Measurements from ENCODE around the gene SDK2.

The SDK2 gene

DNA sequence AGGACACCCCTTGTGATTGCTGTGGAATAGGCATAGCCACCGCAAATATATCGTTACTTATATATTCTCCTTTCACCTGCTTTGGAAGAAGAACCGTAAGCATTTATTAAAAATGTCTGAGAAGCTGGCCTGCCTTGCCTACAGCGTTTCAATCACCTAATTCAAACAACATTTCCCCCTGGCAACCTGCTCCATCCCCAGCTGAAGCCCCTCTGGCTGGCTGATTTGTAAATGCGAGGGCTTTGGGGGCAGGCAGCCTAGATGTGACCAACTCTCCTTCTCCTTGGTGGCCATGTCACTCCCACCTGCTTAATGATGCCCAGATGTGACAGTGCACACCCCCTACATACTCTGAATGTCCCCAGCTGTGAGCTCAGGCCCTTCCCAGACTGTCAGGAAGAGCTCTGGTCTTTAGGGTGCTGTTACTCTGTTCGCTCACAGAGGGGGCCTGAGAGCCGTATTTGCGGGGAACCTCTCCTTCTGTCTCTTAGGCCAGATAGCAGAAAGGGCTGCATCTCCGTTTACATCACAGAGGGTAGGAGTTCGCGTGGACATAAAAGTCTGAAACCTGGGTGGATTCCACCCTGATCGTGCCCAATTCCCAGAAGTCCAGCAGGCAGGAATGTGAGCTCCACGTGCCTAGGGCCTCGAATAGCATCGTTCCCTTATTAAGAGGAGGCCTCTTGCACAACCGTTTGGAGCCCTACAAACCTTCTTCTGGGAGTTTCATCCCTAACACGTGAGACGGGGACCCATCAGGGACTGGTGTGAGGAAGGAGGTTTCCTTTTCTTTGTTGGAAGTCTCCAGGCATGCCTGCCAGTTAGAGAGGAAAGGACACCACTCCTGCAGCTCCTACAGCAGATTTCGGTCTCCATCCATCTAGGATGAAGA lies 2.4 kb upstream of the SDK2 start:
- Mint-ChIP-seq H3K9me3 (no peaks in the 10 kb centered on the region), H3K27ac (no peak overlapping the region), H3K4me3 (peak overlapping the region; percentile 21), H3K27me3 (peaks cover 17% of the 10 kb centered on the region), H3K36me3 (ENCODE audit: low read depth) (no peaks in the 10 kb centered on the region), H3K4me1 (ENCODE audit: low read depth) (peaks cover 11% of the 10 kb centered on the region)

- H3K9me3 Mint-ChIP-seq: no peaks in the 10 kb centered on the region
- H3K36me3 Mint-ChIP-seq (ENCODE audit: low read depth): no peaks in the 10 kb centered on the region
- peaks cover 17% of the 10 kb centered on the region for H3K27me3 Mint-ChIP-seq
- peaks cover 15% of the 10 kb centered on the region for H3K4me1 Mint-ChIP-seq (ENCODE audit: low read depth)
- no peak overlapping the region for H3K27ac Mint-ChIP-seq
- peak overlapping the region; percentile 39 for H3K4me3 Mint-ChIP-seq
These were observed 1.0 kb upstream of the SDK2 start for GRCh38 chr17:73645050-73645871.

DNA sequence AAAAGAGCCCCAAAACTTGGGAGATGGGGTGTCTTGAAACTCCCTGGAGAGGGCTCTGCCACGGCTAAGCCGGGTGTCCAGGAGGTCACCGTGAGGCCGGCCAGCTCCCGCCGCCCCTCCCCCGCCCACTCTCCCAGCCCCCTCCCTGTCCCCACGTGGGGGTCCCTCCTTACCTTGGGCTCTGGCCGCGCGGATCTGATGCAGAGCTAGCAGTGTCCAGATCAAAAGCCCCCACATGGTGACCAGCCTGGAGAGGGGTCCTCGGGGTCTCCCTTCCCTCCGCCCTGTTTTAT lies 447 bp downstream of the SDK2 start:
- Mint-ChIP-seq H3K4me3 (peak overlapping the region; percentile 76), H3K4me1 (ENCODE audit: low read depth) (peaks cover 15% of the 10 kb centered on the region), H3K27ac (no peak overlapping the region), H3K36me3 (ENCODE audit: low read depth) (no peaks in the 10 kb centered on the region), H3K27me3 (peaks cover 17% of the 10 kb centered on the region), H3K9me3 (no peaks in the 10 kb centered on the region)

DNA sequence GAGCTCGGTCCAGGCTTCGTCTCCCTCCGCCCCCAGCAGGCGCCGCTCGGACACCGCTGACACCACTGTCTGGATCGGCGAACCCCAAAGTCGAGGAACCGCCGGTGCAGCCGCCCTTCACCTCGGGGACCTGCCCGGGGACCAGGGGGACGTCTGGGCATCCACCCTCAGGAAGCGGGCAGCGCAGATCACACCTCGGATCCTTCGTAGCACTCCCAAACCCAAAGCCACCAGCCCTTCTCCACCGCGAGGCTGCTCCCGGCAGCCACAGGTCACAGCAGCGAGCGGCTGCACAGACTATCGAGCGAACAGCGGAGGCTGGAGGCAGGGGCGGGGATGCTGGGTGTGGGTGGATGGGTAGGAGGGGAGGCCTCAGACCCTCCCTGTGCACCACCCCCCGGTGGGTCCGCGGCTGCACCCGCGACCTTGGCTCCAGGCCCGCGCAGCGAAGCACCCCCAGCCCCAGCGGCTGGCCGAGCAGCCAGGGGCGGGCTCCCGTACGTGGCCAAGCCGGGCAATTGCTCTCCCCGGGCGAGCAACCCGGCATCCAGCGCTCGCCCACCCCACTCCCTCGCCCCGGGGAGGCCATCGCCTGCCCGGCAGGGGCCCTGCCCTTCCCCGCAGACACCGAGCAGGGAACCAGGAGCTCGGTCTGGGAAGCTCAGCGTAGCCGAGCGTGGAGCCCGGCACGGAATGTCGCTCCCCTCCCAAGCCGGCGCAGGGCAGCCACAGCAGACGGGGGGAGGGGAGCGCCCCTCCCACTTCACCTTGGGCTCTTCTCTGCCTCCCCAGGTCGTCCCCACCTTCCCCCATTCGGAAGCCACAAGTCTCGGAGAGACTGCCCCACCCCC lies 1.0 kb downstream of the SDK2 start:
- Mint-ChIP-seq H3K36me3 (ENCODE audit: low read depth) (no peaks in the 10 kb centered on the region), H3K9me3 (no peaks in the 10 kb centered on the region), H3K4me1 (ENCODE audit: low read depth) (peaks cover 15% of the 10 kb centered on the region), H3K4me3 (peak overlapping the region; percentile 60), H3K27ac (no peak overlapping the region), H3K27me3 (peaks cover 17% of the 10 kb centered on the region)

- peak overlapping the region; percentile 59 for H3K4me3 Mint-ChIP-seq
- peaks cover 15% of the 10 kb centered on the region for H3K4me1 Mint-ChIP-seq (ENCODE audit: low read depth)
- no peaks in the 10 kb centered on the region for H3K9me3 Mint-ChIP-seq
- H3K36me3 Mint-ChIP-seq (ENCODE audit: low read depth): no peaks in the 10 kb centered on the region
- no peak overlapping the region for H3K27ac Mint-ChIP-seq
- peaks cover 17% of the 10 kb centered on the region for H3K27me3 Mint-ChIP-seq
These were observed 1.6 kb downstream of the SDK2 start for GRCh38 chr17:73642659-73643000.

- no peaks in the 10 kb centered on the region for H3K9me3 Mint-ChIP-seq
- H3K27ac Mint-ChIP-seq: no peak overlapping the region
- peak overlapping the region; percentile 56 for H3K4me3 Mint-ChIP-seq
These were observed 2.2 kb downstream of the SDK2 start for GRCh38 chr17:73641826-73642600.

DNA sequence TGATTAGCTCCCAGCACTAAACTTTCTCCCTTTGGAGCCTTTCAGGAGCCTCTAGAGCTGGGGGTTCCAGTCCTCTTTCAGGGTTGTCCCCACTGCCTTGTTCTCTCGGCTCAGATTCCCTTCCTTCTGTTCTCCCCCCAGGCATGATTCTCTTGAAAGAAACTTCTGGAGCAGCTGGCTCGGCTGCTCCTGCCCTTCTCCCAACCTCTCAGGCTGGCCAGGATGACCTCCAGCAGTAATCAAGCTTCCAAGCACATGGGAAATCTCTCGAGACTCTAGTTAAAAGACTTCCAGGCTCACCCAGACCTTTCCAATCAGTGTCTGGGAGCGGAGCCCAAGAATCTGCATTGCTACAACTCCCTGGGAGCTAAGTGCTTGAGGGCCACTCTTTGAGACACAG lies 3.6 kb downstream of the SDK2 start:
- H3K27me3 Mint-ChIP-seq: peaks cover 4% of the 10 kb centered on the region
- no peaks in the 10 kb centered on the region for H3K9me3 Mint-ChIP-seq
- H3K36me3 Mint-ChIP-seq (ENCODE audit: low read depth): no peaks in the 10 kb centered on the region
- no peak overlapping the region for H3K4me3 Mint-ChIP-seq
- peaks cover 15% of the 10 kb centered on the region for H3K4me1 Mint-ChIP-seq (ENCODE audit: low read depth)
- no peak overlapping the region for H3K27ac Mint-ChIP-seq

More at GRCh38 chr17:73641826-73642600, 2.2 kb downstream of the SDK2 start:
- H3K4me1 Mint-ChIP-seq (ENCODE audit: low read depth): peaks cover 15% of the 10 kb centered on the region
- H3K27me3 Mint-ChIP-seq: peaks cover 14% of the 10 kb centered on the region
- no peaks in the 10 kb centered on the region for H3K36me3 Mint-ChIP-seq (ENCODE audit: low read depth)

DNA sequence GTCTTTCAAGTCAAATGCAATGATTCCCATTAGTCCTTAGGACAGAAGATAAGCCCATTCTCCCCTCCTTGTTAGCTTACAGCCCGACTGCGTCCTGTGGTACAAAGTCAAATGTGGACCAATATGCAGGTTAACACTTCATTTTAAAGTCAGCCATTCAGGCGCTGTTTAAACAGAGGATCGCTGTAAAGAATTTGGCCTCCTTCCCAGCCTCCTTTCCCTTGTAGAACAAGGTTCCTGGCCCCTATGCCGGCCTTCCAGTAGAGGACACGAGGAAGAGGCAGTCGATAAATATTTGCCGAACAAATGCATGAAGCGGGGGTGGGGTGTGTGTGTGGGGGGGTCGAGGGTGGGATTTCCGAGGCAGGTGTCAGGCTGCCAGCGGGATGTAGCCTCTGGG lies 4.3 kb downstream of the SDK2 start:
- Mint-ChIP-seq H3K9me3 (no peaks in the 10 kb centered on the region), H3K36me3 (ENCODE audit: low read depth) (no peaks in the 10 kb centered on the region), H3K4me3 (no peak overlapping the region), H3K27ac (no peak overlapping the region), H3K27me3 (peaks cover 4% of the 10 kb centered on the region), H3K4me1 (ENCODE audit: low read depth) (peaks cover 15% of the 10 kb centered on the region)

DNA sequence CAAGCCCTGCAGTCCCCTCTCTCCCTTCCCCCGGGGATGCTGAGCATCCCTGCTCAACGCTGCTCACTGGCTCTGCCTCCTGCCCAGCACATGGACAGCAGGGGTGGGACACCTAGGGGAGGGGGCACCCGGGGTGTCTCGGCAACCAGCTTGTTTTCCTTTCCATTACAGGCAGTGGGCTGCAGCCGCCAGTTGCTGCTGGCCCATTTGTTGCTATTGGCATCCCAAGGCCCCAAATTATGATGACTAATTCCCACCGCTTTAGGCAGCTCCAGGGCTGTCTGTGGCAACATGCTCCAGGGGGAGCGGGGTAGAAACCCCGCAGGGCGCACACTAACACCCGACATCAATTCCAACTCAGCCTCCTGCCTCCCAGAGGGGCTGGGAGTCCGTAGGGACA lies 4.9 kb downstream of the SDK2 start:
- H3K4me3 Mint-ChIP-seq: no peak overlapping the region
- H3K27ac Mint-ChIP-seq: no peak overlapping the region
- peaks cover 4% of the 10 kb centered on the region for H3K27me3 Mint-ChIP-seq
- no peaks in the 10 kb centered on the region for H3K36me3 Mint-ChIP-seq (ENCODE audit: low read depth)
- H3K4me1 Mint-ChIP-seq (ENCODE audit: low read depth): peaks cover 15% of the 10 kb centered on the region
- no peaks in the 10 kb centered on the region for H3K9me3 Mint-ChIP-seq

- H3K27ac Mint-ChIP-seq: no peak overlapping the region
- H3K9me3 Mint-ChIP-seq: no peaks in the 10 kb centered on the region
- H3K27me3 Mint-ChIP-seq: peaks cover 4% of the 10 kb centered on the region
- no peak overlapping the region for H3K4me3 Mint-ChIP-seq
- no peaks in the 10 kb centered on the region for H3K36me3 Mint-ChIP-seq (ENCODE audit: low read depth)
- H3K4me1 Mint-ChIP-seq (ENCODE audit: low read depth): peaks cover 15% of the 10 kb centered on the region
These were observed 5.7 kb downstream of the SDK2 start for GRCh38 chr17:73638556-73638955.

DNA sequence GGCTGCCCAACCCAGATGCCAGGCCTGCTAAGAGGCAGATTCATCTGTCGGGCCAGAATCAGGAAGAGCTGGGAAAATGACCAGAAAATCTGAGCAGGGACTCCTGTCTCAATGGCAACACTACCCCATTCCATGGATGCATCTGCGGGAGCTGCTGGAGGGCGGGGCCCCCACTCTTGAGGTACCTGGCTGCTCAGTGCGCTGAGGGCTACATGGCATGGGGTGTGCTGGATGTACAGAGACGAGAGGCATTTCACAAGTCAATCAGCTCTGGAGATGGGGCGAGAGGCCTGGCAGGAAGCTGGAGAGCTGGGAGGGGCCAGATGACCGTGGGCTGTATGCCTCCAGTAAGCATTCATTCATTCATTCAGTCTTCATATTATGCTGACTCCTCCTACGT lies 6.4 kb downstream of the SDK2 start:
- Mint-ChIP-seq H3K4me3 (no peak overlapping the region), H3K9me3 (no peaks in the 10 kb centered on the region), H3K36me3 (ENCODE audit: low read depth) (no peaks in the 10 kb centered on the region), H3K27ac (no peak overlapping the region), H3K4me1 (ENCODE audit: low read depth) (peaks cover 13% of the 10 kb centered on the region), H3K27me3 (peaks cover 2% of the 10 kb centered on the region)

- Mint-ChIP-seq H3K36me3 (ENCODE audit: low read depth) (no peaks in the 10 kb centered on the region), H3K9me3 (no peaks in the 10 kb centered on the region), H3K4me3 (no peak overlapping the region), H3K27ac (no peak overlapping the region), H3K27me3 (no peaks in the 10 kb centered on the region), H3K4me1 (ENCODE audit: low read depth) (no peaks in the 10 kb centered on the region)
These were observed 9.0 kb downstream of the SDK2 start for GRCh38 chr17:73635101-73635817.

DNA sequence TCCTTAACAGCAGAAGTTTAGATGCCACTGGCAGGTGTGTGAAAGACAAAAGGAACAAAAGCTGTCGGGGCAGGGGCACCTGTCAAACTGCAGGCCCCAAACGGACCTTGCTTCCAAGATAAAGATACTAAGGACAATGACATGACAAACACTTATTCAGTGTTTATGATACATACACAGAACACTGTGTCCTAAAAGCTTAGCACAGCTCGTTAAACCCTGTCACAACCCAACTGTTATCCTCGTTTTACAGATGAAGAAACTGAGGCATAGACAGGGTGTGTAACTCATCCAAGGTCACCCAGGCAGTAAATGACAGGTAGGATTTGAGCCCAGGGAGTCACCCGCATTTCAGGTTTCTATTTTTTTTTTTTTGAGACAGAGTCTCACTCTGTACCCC lies 9.6 kb downstream of the SDK2 start:
- no peaks in the 10 kb centered on the region for H3K4me1 Mint-ChIP-seq (ENCODE audit: low read depth)
- H3K36me3 Mint-ChIP-seq (ENCODE audit: low read depth): no peaks in the 10 kb centered on the region
- H3K27ac Mint-ChIP-seq: no peak overlapping the region
- no peaks in the 10 kb centered on the region for H3K27me3 Mint-ChIP-seq
- no peaks in the 10 kb centered on the region for H3K9me3 Mint-ChIP-seq
- H3K4me3 Mint-ChIP-seq: no peak overlapping the region

DNA sequence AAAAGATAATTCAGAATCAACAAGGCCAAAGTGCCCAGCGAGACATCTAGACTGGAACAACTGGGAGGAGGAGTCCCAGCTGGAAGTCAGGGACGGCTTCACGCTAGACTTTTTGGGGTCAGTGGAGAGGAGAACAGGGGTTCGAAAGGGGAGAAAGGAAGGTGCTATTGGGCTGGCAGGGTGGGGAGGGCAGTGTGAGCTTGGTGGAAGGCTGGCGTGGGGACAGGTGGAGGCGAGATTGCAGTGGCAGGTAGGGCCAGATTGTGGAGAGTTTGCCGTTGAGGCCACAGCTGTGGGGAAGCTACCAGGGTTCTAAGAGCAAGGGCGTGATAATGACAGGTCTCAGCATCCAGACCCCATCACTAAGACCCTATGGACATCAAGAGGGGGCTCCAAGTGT lies 10.5 kb downstream of the SDK2 start:
- no peaks in the 10 kb centered on the region for H3K9me3 Mint-ChIP-seq
- H3K27me3 Mint-ChIP-seq: no peaks in the 10 kb centered on the region
- H3K36me3 Mint-ChIP-seq (ENCODE audit: low read depth): no peaks in the 10 kb centered on the region
- no peak overlapping the region for H3K4me3 Mint-ChIP-seq
- H3K4me1 Mint-ChIP-seq (ENCODE audit: low read depth): no peaks in the 10 kb centered on the region
- no peak overlapping the region for H3K27ac Mint-ChIP-seq
